KMS-11 (cell line): Measurements from ENCODE around the gene DDAH1.
"Not testable (repeated sequence)": the region's sequence is repeated elsewhere in the genome, so short reads cannot be mapped to it uniquely, and the experiment has no call there.

Experiments
- H2AFZ ChIP-seq: fragments of 200-600 bp; sonication (generic); 2 replicates; pipeline ENCODE4 v1.6.1; 2016; ENCODE audit warnings: antibody characterized with exemption, mixed run types, low read depth
- H3K27ac ChIP-seq: fragments of 200-600 bp; sonication (generic); 2 replicates; pipeline ENCODE4 v1.6.1; 2016; ENCODE audit warnings: mild to moderate bottlenecking, mixed run types
- H3K27me3 ChIP-seq: fragments of 200-600 bp; sonication (generic); 2 replicates; pipeline ENCODE4 v1.6.1; 2017; ENCODE audit warnings: mild to moderate bottlenecking, low read depth, mixed run types, moderate library complexity; ENCODE audit not compliant: insufficient read depth
- H3K36me3 ChIP-seq: fragments of 200-600 bp; sonication (generic); 2 replicates; pipeline ENCODE4 v1.6.1; 2017; ENCODE audit warnings: mild to moderate bottlenecking, mixed run types; ENCODE audit not compliant: insufficient read depth
- H3K4me1 ChIP-seq: fragments of 200-600 bp; sonication (generic); 2 replicates; pipeline ENCODE4 v1.6.1; 2016; ENCODE audit warnings: mild to moderate bottlenecking, low read depth, mixed run types; ENCODE audit not compliant: poor library complexity, severe bottlenecking
- H3K4me2 ChIP-seq: fragments of 200-600 bp; sonication (generic); 2 replicates; pipeline ENCODE4 v1.7.0; 2016; ENCODE audit warnings: mild to moderate bottlenecking, mixed run types
- H3K4me3 ChIP-seq: fragments of 200-600 bp; sonication (generic); IDR thresholded peaks from 2 replicates; pipeline ENCODE4 v1.6.1; 2017; ENCODE audit warnings: low read depth, low read length, mixed read lengths; ENCODE audit not compliant: insufficient read depth
- H3K79me2 ChIP-seq: fragments of 200-600 bp; sonication (generic); 2 replicates; pipeline ENCODE4 v1.6.1; 2016; ENCODE audit warnings: low read depth, mixed run types; ENCODE audit not compliant: insufficient read depth
- H3K9ac ChIP-seq: fragments of 200-600 bp; sonication (generic); 2 replicates; pipeline ENCODE4 v1.6.1; 2016; ENCODE audit warnings: mild to moderate bottlenecking, mixed run types
- H4K20me1 ChIP-seq: fragments of 200-600 bp; sonication (generic); 2 replicates; pipeline ENCODE4 v1.6.1; 2016; ENCODE audit warnings: mild to moderate bottlenecking, mixed run types; ENCODE audit not compliant: insufficient read depth
- CTCF ChIP-seq: fragments of 200-600 bp; sonication (generic); conservative IDR thresholded peaks from 2 replicates; pipeline ENCODE4 v1.6.1; 2017; ENCODE audit warnings: low read depth, mild to moderate bottlenecking, antibody characterized with exemption, low read length, moderate library complexity, mixed read lengths

The DDAH1 gene

GRCh38 chr1:85479491-85479890, 14.5 kb upstream of the DDAH1 start:
- Histone ChIP-seq H3K36me3 (no peaks in the 10 kb centered on the region), H3K27ac (no peak overlapping the region), H3K27me3 (no peaks in the 10 kb centered on the region), H3K79me2 (no peaks in the 10 kb centered on the region), H3K9ac (no peak overlapping the region), H3K4me2 (no peak overlapping the region), H3K4me1 (no peaks in the 10 kb centered on the region), H3K4me3 (no peak overlapping the region), H2AFZ (no peak overlapping the region), H4K20me1 (no peaks in the 10 kb centered on the region)
- no peak for TF ChIP-seq CTCF

- Histone ChIP-seq H4K20me1 (no peaks in the 10 kb centered on the region), H3K4me3 (no peak overlapping the region), H3K27ac (no peak overlapping the region), H3K4me1 (no peaks in the 10 kb centered on the region), H3K4me2 (no peak overlapping the region), H3K9ac (no peak overlapping the region), H3K27me3 (no peaks in the 10 kb centered on the region), H3K36me3 (no peaks in the 10 kb centered on the region), H2AFZ (no peak overlapping the region), H3K79me2 (no peaks in the 10 kb centered on the region)
- no peak for TF ChIP-seq CTCF
Measured at GRCh38 chr1:85478366-85478765, 13.4 kb upstream of the DDAH1 start.

- H4K20me1 ChIP-seq: no peaks in the 10 kb centered on the region
- no peaks in the 10 kb centered on the region for H3K79me2 ChIP-seq
- H3K4me2 ChIP-seq: no peak overlapping the region
- TF ChIP-seq CTCF: no peak
- H3K27ac ChIP-seq: no peak overlapping the region
- H3K4me3 ChIP-seq: no peak overlapping the region
- no peaks in the 10 kb centered on the region for H3K4me1 ChIP-seq
- no peak overlapping the region for H3K9ac ChIP-seq
- H3K36me3 ChIP-seq: no peaks in the 10 kb centered on the region
- no peaks in the 10 kb centered on the region for H3K27me3 ChIP-seq
- no peak overlapping the region for H2AFZ ChIP-seq
Measured at GRCh38 chr1:85475055-85475454, 10.1 kb upstream of the DDAH1 start.

- Histone ChIP-seq H4K20me1 (no peaks in the 10 kb centered on the region), H3K79me2 (no peaks in the 10 kb centered on the region), H3K27me3 (no peaks in the 10 kb centered on the region), H3K27ac (no peak overlapping the region), H2AFZ (no peak overlapping the region), H3K4me2 (no peak overlapping the region), H3K36me3 (no peaks in the 10 kb centered on the region), H3K4me1 (no peaks in the 10 kb centered on the region), H3K9ac (no peak overlapping the region), H3K4me3 (no peak overlapping the region)
- no peak for TF ChIP-seq CTCF
Measured at GRCh38 chr1:85473390-85473789, 8.4 kb upstream of the DDAH1 start.

- H3K79me2 ChIP-seq: no peaks in the 10 kb centered on the region
- no peak overlapping the region for H3K4me2 ChIP-seq
- no peaks in the 10 kb centered on the region for H4K20me1 ChIP-seq
- H3K4me3 ChIP-seq: no peak overlapping the region
- TF ChIP-seq CTCF: no peak
- no peak overlapping the region for H3K9ac ChIP-seq
- H3K36me3 ChIP-seq: no peaks in the 10 kb centered on the region
- no peak overlapping the region for H2AFZ ChIP-seq
- no peaks in the 10 kb centered on the region for H3K4me1 ChIP-seq
- no peaks in the 10 kb centered on the region for H3K27me3 ChIP-seq
- H3K27ac ChIP-seq: no peak overlapping the region
Measured at GRCh38 chr1:85471558-85471957, 6.6 kb upstream of the DDAH1 start.

- H4K20me1 ChIP-seq, H3K9ac ChIP-seq, H3K4me3 ChIP-seq, H3K4me1 ChIP-seq, H3K27me3 ChIP-seq, H2AFZ ChIP-seq, H3K27ac ChIP-seq, H3K79me2 ChIP-seq, H3K36me3 ChIP-seq, H3K4me2 ChIP-seq: not testable (repeated sequence)
Measured at GRCh38 chr1:85470130-85470529, 5.2 kb upstream of the DDAH1 start.
